IgD-negative memory B cell (primary cell): Measurements from ENCODE around the gene KCNN3. TPM values are rescaled to one million over a fixed set of nuclear protein-coding genes. Genes with fewer than 3 reads are reported as not detected.
A peak's percentile ranks its signal among the peaks of the same experiment; 100 is the strongest.

Experiments used
- H3K27ac Mint-ChIP-seq, 3 donors: one replicate each; pipeline ENCODE4 v1.8.0; 2020 to 2022; ENCODE audit warnings: mild to moderate bottlenecking in 3 of 3, mixed read lengths in 3 of 3, moderate library complexity in 1 of 3
- H3K27me3 Mint-ChIP-seq: one replicate; pipeline ENCODE4 v1.8.0; 2021; ENCODE audit warnings: mixed read lengths
- H3K36me3 Mint-ChIP-seq: one replicate; pipeline ENCODE4 v1.8.0; 2020; ENCODE audit warnings: mild to moderate bottlenecking, mixed read lengths
- H3K4me1 Mint-ChIP-seq, 3 donors: one replicate each; pipeline ENCODE4 v1.8.0; 2020 to 2022; ENCODE audit warnings: mixed read lengths in 3 of 3, mild to moderate bottlenecking in 1 of 3
- H3K4me3 Mint-ChIP-seq, 4 donors: one replicate each; pipeline ENCODE4 v1.8.0; 2020 to 2022; ENCODE audit warnings: mild to moderate bottlenecking in 4 of 4, mixed read lengths in 4 of 4, moderate library complexity in 3 of 4
- H3K9me3 Mint-ChIP-seq, 3 donors: one replicate each; pipeline ENCODE4 v1.8.0; 2020 to 2021; ENCODE audit warnings: mixed read lengths in 3 of 3, mild to moderate bottlenecking in 1 of 3
- polyA plus RNA-seq: library from polyadenylated mRNA; unstranded; fragments of 300-500 nt; fragmentation: Illumina TruSeq; gene quantifications from one replicate; pipeline ENCODE4 v1.2.3, GENCODE V29; 2021

The KCNN3 gene
- polyA plus RNA-seq, 1 donor from 2014 or later = 0.88 TPM

DNA sequence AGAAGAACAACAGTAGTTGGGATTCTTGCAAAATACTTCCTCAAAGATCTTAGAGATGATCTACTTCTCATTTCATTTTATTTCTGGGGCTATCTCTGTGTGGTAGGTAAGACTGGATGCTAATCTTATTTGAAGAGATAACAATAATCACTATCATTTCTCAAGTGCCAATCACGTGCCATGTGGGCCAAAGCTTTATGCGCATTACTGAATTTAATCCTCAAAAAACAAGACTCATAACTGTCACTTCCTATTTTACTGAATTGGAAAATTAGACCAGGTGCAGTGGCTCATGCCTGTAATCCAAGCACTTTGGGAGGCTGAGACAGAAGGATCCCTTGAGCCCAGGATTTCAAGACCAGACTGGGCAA is 121.7 kb downstream of the KCNN3 start:
- no peak overlapping the region for H3K4me3 Mint-ChIP-seq
- H3K9me3 Mint-ChIP-seq = no peaks in the 10 kb centered on the region
- peaks cover 2% of the 10 kb centered on the region for H3K36me3 Mint-ChIP-seq
- peaks cover 6 to 13% (median 13%) of the 10 kb centered on the region in 3 donors for H3K4me1 Mint-ChIP-seq
- H3K27me3 Mint-ChIP-seq = peaks cover 18% of the 10 kb centered on the region
- H3K27ac Mint-ChIP-seq = no peak overlapping the region

DNA sequence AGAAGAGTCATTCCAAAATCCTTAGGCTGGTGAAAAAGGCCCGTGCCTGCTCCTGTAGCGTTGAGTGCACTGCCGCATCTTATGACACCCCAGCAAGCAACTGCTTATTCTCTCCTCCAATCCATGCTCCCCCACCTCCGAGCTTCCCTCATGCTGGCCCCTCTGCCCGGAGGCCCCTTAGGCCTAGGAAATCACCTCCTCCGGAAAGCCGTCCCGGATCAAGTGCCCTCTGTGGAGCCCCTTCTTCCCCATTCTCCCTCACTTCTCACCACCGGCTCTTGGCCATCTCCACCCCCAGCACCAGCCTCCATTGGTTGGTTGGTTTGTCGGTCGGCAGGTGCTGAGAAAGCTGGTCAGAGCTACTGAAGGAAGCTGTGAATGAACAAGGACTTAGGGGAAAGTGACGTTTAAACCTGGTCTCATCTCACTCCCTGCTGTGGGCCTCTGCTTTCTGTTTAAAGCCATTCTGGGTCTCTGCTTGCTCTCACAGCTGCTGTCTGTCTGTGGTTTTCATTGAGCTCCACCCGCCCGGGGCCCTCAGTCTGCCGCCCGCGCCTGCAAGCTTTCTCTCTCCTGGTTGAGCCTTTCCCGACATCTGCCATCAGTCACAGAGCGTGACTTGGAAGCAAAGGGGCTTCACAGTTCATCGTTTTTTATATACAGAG is 122.2 kb downstream of the KCNN3 start:
- Mint-ChIP-seq H3K27me3 (peaks cover 18% of the 10 kb centered on the region), H3K4me3 (peak overlapping the region in 3 of 4 donors; percentile 28 to 73 (median 35)), H3K9me3 (no peaks in the 10 kb centered on the region), H3K27ac (no peak overlapping the region), H3K4me1 (peaks cover 6 to 13% (median 13%) of the 10 kb centered on the region in 3 donors), H3K36me3 (peaks cover 2% of the 10 kb centered on the region)

DNA sequence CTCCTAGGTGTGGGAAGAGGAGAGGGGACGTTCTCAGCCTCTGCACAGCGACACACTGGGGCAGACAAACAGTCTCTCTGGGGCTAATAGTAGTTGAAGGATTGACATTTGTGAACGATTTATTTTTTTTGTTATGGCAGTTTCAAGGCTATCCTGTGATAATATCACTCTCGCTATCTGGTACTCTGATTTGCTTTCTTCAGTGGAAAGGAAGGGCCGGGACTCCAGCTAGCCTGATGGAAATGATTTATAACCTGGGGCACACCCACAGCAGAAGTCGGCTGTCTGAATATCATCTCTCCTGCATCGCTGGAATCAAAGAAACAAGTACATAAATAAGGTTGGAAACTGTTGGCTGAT is 122.7 kb downstream of the KCNN3 start:
- Mint-ChIP-seq H3K27me3 (peaks cover 19% of the 10 kb centered on the region), H3K27ac (no peak overlapping the region), H3K9me3 (no peaks in the 10 kb centered on the region), H3K36me3 (peaks cover 2% of the 10 kb centered on the region), H3K4me1 (peaks cover 6 to 13% (median 13%) of the 10 kb centered on the region in 3 donors), H3K4me3 (no peak overlapping the region)

DNA sequence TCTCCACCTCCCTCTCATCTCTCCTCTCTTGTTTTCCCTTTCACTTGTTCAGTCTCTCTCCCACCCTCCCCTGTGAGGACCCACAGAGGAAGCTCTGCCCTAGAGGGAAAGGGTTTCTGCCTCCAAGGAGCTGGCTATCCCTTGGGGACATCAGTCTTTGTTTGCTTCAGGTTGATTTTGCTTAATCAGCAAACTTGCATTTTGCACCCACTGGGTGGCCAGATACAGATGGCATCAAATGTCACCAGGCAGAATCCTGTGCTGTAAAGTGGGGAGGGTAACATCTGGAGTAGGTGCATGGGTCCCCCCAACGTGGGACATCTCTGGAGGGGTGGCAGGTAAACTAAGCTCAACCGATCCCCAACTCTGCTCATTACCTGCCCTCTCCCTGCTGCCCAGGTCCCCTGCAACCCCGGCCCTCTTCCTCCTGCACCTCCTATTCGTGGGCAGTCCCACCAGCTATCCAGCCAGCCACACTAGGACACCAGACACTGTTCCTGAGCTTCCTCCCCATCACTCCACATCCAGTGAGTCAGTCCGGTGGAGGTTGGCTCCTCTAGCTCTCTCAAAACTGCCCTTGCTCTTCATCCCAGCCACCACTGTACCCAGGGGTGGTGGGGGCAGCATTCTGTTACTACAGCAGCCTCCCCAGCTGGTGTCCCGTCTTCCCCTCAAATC is 123.3 kb downstream of the KCNN3 start:
- H3K27ac Mint-ChIP-seq = peak overlapping the region in 1 of 3 donors; percentile 82
- peaks cover 2% of the 10 kb centered on the region for H3K36me3 Mint-ChIP-seq
- peaks cover 23% of the 10 kb centered on the region for H3K27me3 Mint-ChIP-seq
- peak overlapping the region in 1 of 4 donors; percentile 13 for H3K4me3 Mint-ChIP-seq
- H3K4me1 Mint-ChIP-seq = peaks cover 6 to 13% (median 13%) of the 10 kb centered on the region in 3 donors
- H3K9me3 Mint-ChIP-seq = no peaks in the 10 kb centered on the region

DNA sequence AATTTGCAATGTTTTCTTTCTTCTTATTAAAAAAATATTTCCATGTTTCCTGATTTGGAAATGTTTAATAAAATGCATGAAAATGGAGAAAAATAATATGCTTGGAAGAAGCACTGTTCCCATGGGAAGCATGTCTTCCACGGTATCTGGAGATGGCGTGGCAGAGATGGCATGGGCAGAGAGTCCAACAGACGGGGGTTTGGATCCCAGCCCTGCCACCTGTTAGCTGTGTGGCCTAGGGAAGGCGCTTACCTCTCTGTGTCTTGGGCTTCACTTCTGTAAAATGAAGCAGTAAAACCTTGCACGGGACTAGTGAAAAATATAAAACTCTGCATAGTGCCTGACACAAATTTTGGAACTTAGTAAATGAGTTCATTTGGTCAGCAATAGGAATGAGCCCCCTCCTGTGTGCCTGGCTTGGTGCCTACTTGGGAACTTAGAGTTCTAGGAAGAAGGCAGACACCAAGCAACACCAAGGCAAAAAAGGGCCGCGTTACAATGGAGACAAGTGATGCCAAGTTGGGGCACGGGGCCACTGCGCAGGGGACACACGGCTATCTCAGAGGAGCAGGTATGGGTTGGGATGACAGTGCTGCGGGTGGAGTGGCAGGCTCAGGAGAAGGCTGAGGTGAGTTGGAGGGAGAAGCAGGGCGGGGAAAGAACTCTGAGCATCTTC is 124.2 kb downstream of the KCNN3 start:
- peak overlapping the region in 1 of 3 donors; percentile 82 for H3K27ac Mint-ChIP-seq
- peaks cover 23% of the 10 kb centered on the region for H3K27me3 Mint-ChIP-seq
- no peak overlapping the region for H3K4me3 Mint-ChIP-seq
- peaks cover 6 to 13% (median 13%) of the 10 kb centered on the region in 3 donors for H3K4me1 Mint-ChIP-seq
- no peaks in the 10 kb centered on the region for H3K36me3 Mint-ChIP-seq
- H3K9me3 Mint-ChIP-seq = peaks cover 0 to 2% (median 0%) of the 10 kb centered on the region in 3 donors

DNA sequence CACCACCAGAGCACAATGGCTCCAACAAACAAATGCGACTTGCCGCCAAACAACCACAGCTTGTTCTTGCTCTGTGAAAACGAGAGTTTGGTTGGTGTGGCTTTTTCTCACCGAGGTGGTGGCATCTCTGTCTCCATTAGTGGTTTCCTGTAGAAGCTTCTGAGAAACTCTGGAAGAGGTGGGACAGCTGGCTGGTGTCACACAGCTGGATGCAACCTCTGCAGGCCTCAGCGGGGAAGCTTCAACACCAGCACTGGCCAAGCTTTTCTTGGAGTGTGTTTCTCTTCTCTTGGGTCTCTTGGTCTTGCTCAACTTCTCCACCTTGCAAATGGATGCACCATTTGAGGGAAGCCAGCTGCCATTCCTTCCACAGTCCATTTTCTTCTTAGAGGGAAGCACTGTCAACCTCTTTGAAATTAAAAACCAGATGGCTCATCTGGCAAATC is 124.8 kb downstream of the KCNN3 start:
- no peak overlapping the region for H3K27ac Mint-ChIP-seq
- peaks cover 6 to 13% (median 13%) of the 10 kb centered on the region in 3 donors for H3K4me1 Mint-ChIP-seq
- no peaks in the 10 kb centered on the region for H3K36me3 Mint-ChIP-seq
- H3K9me3 Mint-ChIP-seq = peaks cover 0 to 2% (median 0%) of the 10 kb centered on the region in 3 donors
- H3K27me3 Mint-ChIP-seq = peaks cover 23% of the 10 kb centered on the region
- H3K4me3 Mint-ChIP-seq = no peak overlapping the region

DNA sequence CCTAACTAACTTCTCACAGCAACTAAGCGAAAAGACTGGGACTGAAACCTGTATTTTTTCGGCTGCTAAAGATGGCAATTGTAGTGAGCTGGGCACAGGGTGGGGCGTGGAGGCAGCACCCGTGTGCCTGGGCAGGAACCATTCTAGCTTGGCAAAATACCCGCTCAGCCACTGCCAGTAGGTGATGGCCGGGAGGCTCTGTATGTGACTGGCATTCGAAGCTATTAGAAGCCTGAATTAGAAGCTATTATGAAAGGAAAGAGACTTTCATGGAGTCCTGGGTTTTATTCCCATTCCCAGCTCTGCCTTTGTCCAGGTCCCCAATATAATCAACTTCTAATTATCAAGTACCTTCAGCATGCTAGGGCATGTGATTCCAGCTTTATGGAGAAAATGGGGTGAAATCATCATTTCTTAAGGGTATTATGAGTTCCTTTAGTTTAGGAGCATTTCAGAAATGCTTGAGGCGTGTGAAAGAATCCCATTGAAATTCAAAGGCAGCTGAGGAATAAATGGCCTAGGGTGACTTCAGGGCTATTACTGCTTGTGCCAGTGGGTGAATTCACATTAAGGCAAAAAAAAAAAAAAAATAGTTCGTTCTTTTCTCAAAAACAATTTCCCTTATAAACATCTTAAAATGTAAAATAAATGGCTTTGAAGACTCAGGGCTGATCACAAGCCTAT is 125.6 kb downstream of the KCNN3 start:
- Mint-ChIP-seq H3K36me3 (no peaks in the 10 kb centered on the region), H3K27ac (no peak overlapping the region), H3K27me3 (peaks cover 23% of the 10 kb centered on the region)

DNA sequence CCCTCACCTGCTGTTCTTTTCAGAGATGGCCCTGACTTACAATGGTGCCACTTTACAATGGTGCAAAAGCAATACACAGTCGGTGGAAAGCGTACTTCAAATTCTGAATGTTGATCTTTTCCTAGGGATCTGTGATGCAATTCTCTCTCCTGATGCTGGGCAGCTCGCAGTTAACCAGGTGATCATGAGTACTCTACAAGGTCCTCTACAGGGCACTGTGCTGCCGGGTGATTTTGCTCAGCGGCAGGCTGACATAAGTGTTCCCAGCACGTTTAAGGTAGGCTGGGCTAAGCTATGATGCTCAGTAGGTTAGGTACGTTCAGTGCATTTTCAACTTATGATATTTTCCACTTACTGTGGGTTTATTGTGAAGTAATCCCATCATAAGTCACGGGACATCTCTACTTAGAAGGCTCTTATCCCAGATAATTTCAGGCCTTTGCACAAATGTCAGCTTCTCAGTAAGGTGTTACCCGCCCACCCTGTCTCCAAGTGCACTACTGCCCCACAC is 126.5 kb downstream of the KCNN3 start:
- peaks cover 23% of the 10 kb centered on the region for H3K27me3 Mint-ChIP-seq
- H3K4me1 Mint-ChIP-seq = peaks cover 5 to 13% (median 12%) of the 10 kb centered on the region in 3 donors
- H3K9me3 Mint-ChIP-seq = peaks cover 0 to 2% (median 0%) of the 10 kb centered on the region in 3 donors
- H3K36me3 Mint-ChIP-seq = no peaks in the 10 kb centered on the region
- no peak overlapping the region for H3K4me3 Mint-ChIP-seq
- H3K27ac Mint-ChIP-seq = no peak overlapping the region

More for the DNA sequence above, 125.6 kb downstream of the KCNN3 start:
- H3K4me3 Mint-ChIP-seq = no peak overlapping the region
- H3K9me3 Mint-ChIP-seq = peaks cover 0 to 2% (median 0%) of the 10 kb centered on the region in 3 donors
- peaks cover 6 to 13% (median 13%) of the 10 kb centered on the region in 3 donors for H3K4me1 Mint-ChIP-seq

DNA sequence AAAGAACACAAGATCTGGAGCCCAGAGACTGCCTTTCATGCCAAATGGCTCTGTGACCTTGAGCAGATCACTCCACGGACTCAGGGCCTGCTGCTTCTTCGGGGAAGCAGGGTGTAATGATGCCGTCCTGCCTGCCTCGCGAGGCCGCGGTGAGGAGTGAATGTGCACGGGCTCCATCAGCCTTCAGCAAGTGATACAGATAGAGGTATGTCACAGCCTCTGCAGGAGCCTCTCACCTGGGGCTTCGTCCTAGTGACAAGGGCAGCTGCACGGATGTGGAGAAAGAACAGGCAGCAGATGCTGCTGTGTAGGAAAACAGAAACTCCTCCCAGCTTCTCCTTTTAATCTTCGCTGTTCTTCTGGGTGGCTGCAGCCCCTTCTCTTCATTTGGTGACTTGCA is 127.5 kb downstream of the KCNN3 start:
- Mint-ChIP-seq H3K36me3 (no peaks in the 10 kb centered on the region), H3K27me3 (peaks cover 22% of the 10 kb centered on the region), H3K4me1 (peaks cover 0 to 5% (median 3%) of the 10 kb centered on the region in 3 donors), H3K9me3 (peaks cover 0 to 2% (median 1%) of the 10 kb centered on the region in 3 donors), H3K27ac (no peak overlapping the region), H3K4me3 (no peak overlapping the region)

DNA sequence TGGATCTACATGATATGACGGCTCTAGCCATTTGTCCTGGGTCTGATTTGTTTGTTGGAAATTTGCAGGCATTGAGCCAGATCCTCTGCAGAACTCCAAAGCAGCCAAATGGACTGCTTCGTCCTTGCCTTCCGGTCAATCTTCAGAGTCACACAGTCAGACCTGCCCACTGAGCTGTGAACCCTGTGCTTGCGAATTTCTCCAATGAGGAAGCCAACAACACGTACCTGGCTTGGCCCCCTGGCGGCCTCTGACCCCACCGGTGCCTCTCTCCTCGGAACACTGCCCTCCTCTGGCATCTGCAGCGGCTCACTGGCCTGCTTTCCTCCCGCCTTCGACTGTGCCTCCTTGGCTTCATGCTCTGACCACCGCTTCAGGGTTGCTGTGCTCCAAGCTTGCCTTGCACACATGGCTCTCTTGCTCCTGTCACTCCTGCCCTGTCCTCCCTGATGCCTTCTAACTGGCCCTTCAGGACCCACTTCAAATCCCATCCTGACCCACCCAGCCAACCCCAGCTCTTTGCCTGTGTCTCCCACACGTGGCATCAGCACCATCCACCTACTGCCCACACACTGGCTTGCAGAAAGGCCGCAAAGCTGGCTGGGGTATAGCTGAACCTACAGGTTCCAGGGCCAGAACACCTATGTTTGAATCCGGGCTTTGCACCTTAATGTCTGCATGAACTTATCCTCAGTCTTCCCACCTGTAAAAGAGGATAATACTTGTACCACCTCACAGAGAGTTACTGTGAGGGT is 128.2 kb downstream of the KCNN3 start:
- H3K27me3 Mint-ChIP-seq = peaks cover 20% of the 10 kb centered on the region
- no peak overlapping the region for H3K27ac Mint-ChIP-seq
- no peaks in the 10 kb centered on the region for H3K36me3 Mint-ChIP-seq
- no peak overlapping the region for H3K4me3 Mint-ChIP-seq
- peaks cover 0 to 2% (median 1%) of the 10 kb centered on the region in 3 donors for H3K9me3 Mint-ChIP-seq
- H3K4me1 Mint-ChIP-seq = no peaks in the 10 kb centered on the region

DNA sequence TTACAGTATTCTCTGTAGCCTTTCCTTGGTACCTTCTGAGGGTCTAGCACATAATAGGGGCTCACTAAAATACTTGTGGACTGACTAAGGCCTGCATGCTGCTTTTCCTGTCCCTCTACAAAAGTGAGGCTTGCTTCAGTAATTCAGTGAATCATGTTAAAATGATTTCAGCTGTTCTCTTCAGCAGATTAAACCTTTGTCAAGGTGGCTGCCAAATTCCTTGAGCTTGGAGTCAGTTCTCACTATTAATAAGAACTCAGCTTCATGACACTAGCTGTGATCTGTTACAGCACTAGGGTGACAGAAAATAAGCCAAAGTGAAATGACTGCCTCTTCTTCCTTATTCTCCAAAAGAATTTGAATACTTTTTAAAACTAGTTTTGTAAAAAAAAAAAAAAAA is 128.8 kb downstream of the KCNN3 start:
- H3K9me3 Mint-ChIP-seq = peaks cover 0 to 2% (median 1%) of the 10 kb centered on the region in 3 donors
- no peak overlapping the region for H3K4me3 Mint-ChIP-seq
- peaks cover 17% of the 10 kb centered on the region for H3K27me3 Mint-ChIP-seq
- no peaks in the 10 kb centered on the region for H3K4me1 Mint-ChIP-seq
- H3K36me3 Mint-ChIP-seq = no peaks in the 10 kb centered on the region
- H3K27ac Mint-ChIP-seq = no peak overlapping the region

DNA sequence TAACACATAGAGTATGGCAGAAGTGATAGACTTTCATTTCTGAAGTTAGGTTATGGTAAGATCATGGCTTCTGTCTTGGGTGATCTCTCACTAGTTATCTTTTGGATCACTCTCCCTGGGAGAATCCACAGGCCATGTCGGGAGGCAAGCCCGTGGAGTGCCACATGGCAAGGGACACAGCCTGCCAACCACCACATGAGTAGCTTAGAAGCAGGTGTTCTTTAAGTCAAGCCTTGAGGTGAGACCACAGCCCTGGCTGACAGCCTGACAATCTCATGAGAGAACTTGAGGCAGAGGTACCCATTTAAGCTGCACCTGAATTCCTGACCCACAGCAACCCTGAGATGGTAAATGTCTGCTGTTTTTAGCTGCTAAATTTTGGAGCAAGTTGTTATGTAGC is 130.4 kb downstream of the KCNN3 start:
- Mint-ChIP-seq H3K27ac (no peak overlapping the region), H3K4me3 (no peak overlapping the region), H3K27me3 (peaks cover 17% of the 10 kb centered on the region), H3K4me1 (no peaks in the 10 kb centered on the region), H3K36me3 (no peaks in the 10 kb centered on the region), H3K9me3 (peaks cover 0 to 2% (median 1%) of the 10 kb centered on the region in 3 donors)

DNA sequence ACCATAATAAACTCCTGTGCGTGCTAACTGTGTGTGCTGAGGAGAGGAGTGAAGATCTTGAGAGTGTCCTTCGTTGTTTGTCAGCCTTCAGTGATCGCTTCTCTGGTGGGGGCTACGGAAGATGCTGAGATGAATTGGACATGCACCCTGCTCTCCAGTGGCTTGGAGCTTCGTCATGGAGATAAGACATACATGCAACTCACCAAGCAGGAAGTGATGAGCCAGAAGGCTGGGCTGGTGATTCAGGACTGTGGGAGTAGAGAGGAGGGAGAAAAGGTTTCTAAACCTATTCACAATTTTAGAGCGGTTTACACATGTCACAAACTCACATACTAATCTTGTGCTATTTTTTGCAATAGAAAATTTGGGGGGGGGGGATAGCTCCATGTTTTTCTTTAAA is 133.2 kb downstream of the KCNN3 start:
- Mint-ChIP-seq H3K4me3 (no peak overlapping the region), H3K4me1 (no peaks in the 10 kb centered on the region), H3K36me3 (no peaks in the 10 kb centered on the region), H3K9me3 (peaks cover 0 to 2% (median 1%) of the 10 kb centered on the region in 3 donors), H3K27ac (no peak overlapping the region), H3K27me3 (peaks cover 12% of the 10 kb centered on the region)

DNA sequence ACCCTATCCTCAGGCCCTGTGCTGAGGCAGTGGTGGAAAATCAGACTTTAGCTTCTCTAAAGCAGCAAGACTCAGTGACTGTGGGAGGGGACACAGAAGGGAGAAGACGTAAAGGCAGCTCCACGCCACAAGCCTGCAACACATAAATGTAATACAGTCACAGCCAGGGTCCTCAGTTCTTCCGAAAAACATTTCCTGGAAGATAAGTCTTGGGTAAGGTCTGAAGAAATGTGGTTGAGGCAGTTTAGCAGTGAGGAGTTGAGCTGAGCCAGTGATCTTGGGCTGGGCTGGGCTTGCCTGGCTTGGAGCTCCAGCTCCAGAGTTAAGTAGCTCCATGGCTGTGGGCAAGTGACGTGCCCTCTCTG is 134.3 kb downstream of the KCNN3 start:
- Mint-ChIP-seq H3K4me1 (no peaks in the 10 kb centered on the region), H3K9me3 (peaks cover 0 to 1% (median 0%) of the 10 kb centered on the region in 3 donors), H3K36me3 (no peaks in the 10 kb centered on the region), H3K27ac (no peak overlapping the region), H3K4me3 (no peak overlapping the region), H3K27me3 (peaks cover 12% of the 10 kb centered on the region)
